ENCODE measurements around the gene ZBTB32.
"Not testable (repeated sequence)": the region's sequence is repeated elsewhere in the genome, so short reads cannot be mapped to it uniquely, and the experiment has no call there.

The ZBTB32 gene

GRCh38 chr19:35720163-35720524 is 15.8 kb downstream of the ZBTB32 start:
- no peak for DNase-seq (ENCODE audit: low read depth in 2 of 2)

- no peak for DNase-seq (ENCODE audit: low read depth in 2 of 2)
Measured at GRCh38 chr19:35720648-35721047, 16.3 kb downstream of the ZBTB32 start.

- no peak for DNase-seq (ENCODE audit: low read depth in 2 of 2)
Measured at GRCh38 chr19:35721374-35721773, 17.0 kb downstream of the ZBTB32 start.

GRCh38 chr19:35722461-35722860 is 18.1 kb downstream of the ZBTB32 start:
- DNase-seq (ENCODE audit: low read depth in 2 of 2): no peak

- no peak for DNase-seq (ENCODE audit: low read depth in 2 of 2)
Measured at GRCh38 chr19:35722897-35723296, 18.5 kb downstream of the ZBTB32 start.

GRCh38 chr19:35723671-35724070 is 19.3 kb downstream of the ZBTB32 start:
- DNase-seq (ENCODE audit: low read depth in 2 of 2): no peak

GRCh38 chr19:35724132-35724531 is 19.8 kb downstream of the ZBTB32 start:
- not testable (repeated sequence) for DNase-seq (ENCODE audit: low read depth in 2 of 2)

GRCh38 chr19:35724560-35724959 is 20.2 kb downstream of the ZBTB32 start:
- no peak for DNase-seq (ENCODE audit: low read depth in 2 of 2)

- DNase-seq (ENCODE audit: low read depth in 2 of 2): no peak
Measured at GRCh38 chr19:35725216-35725861, 21.0 kb downstream of the ZBTB32 start.

GRCh38 chr19:35727053-35727955 is 22.9 kb downstream of the ZBTB32 start:
- no peak for DNase-seq (ENCODE audit: low read depth in 2 of 2)

- no peak for DNase-seq (ENCODE audit: low read depth in 2 of 2)
Measured at GRCh38 chr19:35727956-35728706, 23.8 kb downstream of the ZBTB32 start.

GRCh38 chr19:35729021-35729420 is 24.7 kb downstream of the ZBTB32 start:
- no peak for DNase-seq (ENCODE audit: low read depth in 2 of 2)

- no peak for DNase-seq (ENCODE audit: low read depth in 2 of 2)
Measured at GRCh38 chr19:35729763-35730162, 25.4 kb downstream of the ZBTB32 start.

- no peak for DNase-seq (ENCODE audit: low read depth in 2 of 2)
Measured at GRCh38 chr19:35730326-35730725, 26.0 kb downstream of the ZBTB32 start.

- no peak for DNase-seq (ENCODE audit: low read depth in 2 of 2)
Measured at GRCh38 chr19:35731353-35731752, 27.0 kb downstream of the ZBTB32 start.

GRCh38 chr19:35731779-35732405 is 27.5 kb downstream of the ZBTB32 start:
- no peak for DNase-seq (ENCODE audit: low read depth in 2 of 2)

GRCh38 chr19:35732540-35733179 is 28.3 kb downstream of the ZBTB32 start:
- no peak for DNase-seq (ENCODE audit: low read depth in 2 of 2)

GRCh38 chr19:35733180-35734125 is 29.1 kb downstream of the ZBTB32 start:
- DNase-seq (ENCODE audit: low read depth in 2 of 2): no peak

GRCh38 chr19:35734273-35734672 is 29.9 kb downstream of the ZBTB32 start:
- DNase-seq (ENCODE audit: low read depth in 2 of 2): no peak

GRCh38 chr19:35734889-35735288 is 30.5 kb downstream of the ZBTB32 start:
- DNase-seq (ENCODE audit: low read depth in 2 of 2): no peak

Data from stimulated activated CD4-positive, alpha-beta T cell treated with anti-CD3 and anti-CD28 coated beads, Interleukin-12 subunit alpha, Interleukin-12 subunit beta, amount 100 ng/mL, for 24 hours (primary cell).